ENCODE measurements around the gene ARL2BP. TPM values are rescaled to one million over a fixed set of nuclear protein-coding genes. Genes with fewer than 3 reads are reported as not detected.
"Not testable (repeated sequence)": the region's sequence is repeated elsewhere in the genome, so short reads cannot be mapped to it uniquely, and the experiment has no call there.

The ARL2BP gene
- 10 to 100 TPM; 14.7 to 20.7 TPM for total RNA-seq

GRCh38 chr16:57244767-57245471 lies at the start of gene ARL2BP:
Gene ARL2BP (plus strand): TSS chr16:57245259. CDS start chr16:57245368, 109 bp downstream.
- H3K27ac Mint-ChIP-seq: peak within 1 kb of the TSS; percentile 93 to 97
- peaks cover 0 to 14% of the 10 kb centered on the region in 2 donors for H3K36me3 Mint-ChIP-seq
- no peaks in the 10 kb centered on the region for H3K9me3 Mint-ChIP-seq
- peak; percentile 97 to 98 for ATAC-seq
- DNase-seq (ENCODE audit: low spot score in 2 of 2): peak; percentile 98

GRCh38 chr16:57196286-57196685 lies 48.8 kb upstream of the ARL2BP start:
- DNase-seq (ENCODE audit: low spot score in 2 of 2) (no peak), ATAC-seq (no peak)
- H3K36me3 Mint-ChIP-seq: no peaks in the 10 kb centered on the region
- peak overlapping the region in 1 of 2 donors; percentile 65 for H3K27ac Mint-ChIP-seq
- H3K9me3 Mint-ChIP-seq: no peaks in the 10 kb centered on the region

- no peaks in the 10 kb centered on the region for H3K36me3 Mint-ChIP-seq
- ATAC-seq: no peak
- H3K27ac Mint-ChIP-seq: no peak overlapping the region
- no peaks in the 10 kb centered on the region for H3K9me3 Mint-ChIP-seq
- DNase-seq (ENCODE audit: low spot score in 2 of 2): no peak
Observed at GRCh38 chr16:57196753-57197152, 48.3 kb upstream of the ARL2BP start.

- not testable (repeated sequence) for DNase-seq (ENCODE audit: low spot score in 2 of 2); H3K36me3 Mint-ChIP-seq; ATAC-seq; H3K27ac Mint-ChIP-seq; H3K9me3 Mint-ChIP-seq
Observed at GRCh38 chr16:57200321-57200720, 44.7 kb upstream of the ARL2BP start.

GRCh38 chr16:57200926-57201325 lies 44.1 kb upstream of the ARL2BP start:
- not testable (repeated sequence) for DNase-seq (ENCODE audit: low spot score in 2 of 2); H3K36me3 Mint-ChIP-seq; H3K9me3 Mint-ChIP-seq; H3K27ac Mint-ChIP-seq; ATAC-seq

GRCh38 chr16:57202095-57202886 lies 42.8 kb upstream of the ARL2BP start:
- DNase-seq (ENCODE audit: low spot score in 2 of 2): no peak
- ATAC-seq: no peak
- Mint-ChIP-seq H3K9me3 (no peaks in the 10 kb centered on the region), H3K27ac (peak overlapping the region in 1 of 2 donors; percentile 47), H3K36me3 (no peaks in the 10 kb centered on the region)

- no peak for ATAC-seq
- Mint-ChIP-seq H3K36me3 (no peaks in the 10 kb centered on the region), H3K9me3 (no peaks in the 10 kb centered on the region), H3K27ac (no peak overlapping the region)
- no peak for DNase-seq (ENCODE audit: low spot score in 2 of 2)
Observed at GRCh38 chr16:57203451-57203850, 41.6 kb upstream of the ARL2BP start.

GRCh38 chr16:57204675-57205074 lies 40.4 kb upstream of the ARL2BP start:
- DNase-seq (ENCODE audit: low spot score in 2 of 2) (no peak), ATAC-seq (no peak)
- no peaks in the 10 kb centered on the region for H3K9me3 Mint-ChIP-seq
- H3K36me3 Mint-ChIP-seq: peaks cover 0 to 3% of the 10 kb centered on the region in 2 donors
- H3K27ac Mint-ChIP-seq: no peak overlapping the region

- peaks cover 16 to 19% of the 10 kb centered on the region in 2 donors for H3K36me3 Mint-ChIP-seq
- no peak for DNase-seq (ENCODE audit: low spot score in 2 of 2)
- no peak for ATAC-seq
- H3K27ac Mint-ChIP-seq: no peak overlapping the region
- H3K9me3 Mint-ChIP-seq: no peaks in the 10 kb centered on the region
Observed at GRCh38 chr16:57208926-57209325, 36.1 kb upstream of the ARL2BP start.

- DNase-seq (ENCODE audit: low spot score in 2 of 2) (no peak), ATAC-seq (no peak)
- peaks cover 0 to under 1% of the 10 kb centered on the region in 2 donors for H3K9me3 Mint-ChIP-seq
- peaks cover 22 to 28% of the 10 kb centered on the region in 2 donors for H3K36me3 Mint-ChIP-seq
- H3K27ac Mint-ChIP-seq: no peak overlapping the region
Observed at GRCh38 chr16:57209780-57210179, 35.3 kb upstream of the ARL2BP start.

GRCh38 chr16:57213462-57213861 lies 31.6 kb upstream of the ARL2BP start:
- Mint-ChIP-seq H3K9me3 (peaks cover 17 to 20% of the 10 kb centered on the region in 2 donors), H3K36me3 (peaks cover 52 to 64% of the 10 kb centered on the region in 2 donors), H3K27ac (peak overlapping the region in 1 of 2 donors; percentile 62)
- ATAC-seq (no peak), DNase-seq (ENCODE audit: low spot score in 2 of 2) (no peak)

- peaks cover 18 to 20% of the 10 kb centered on the region in 2 donors for H3K9me3 Mint-ChIP-seq
- DNase-seq (ENCODE audit: low spot score in 2 of 2) (no peak), ATAC-seq (no peak)
- no peak overlapping the region for H3K27ac Mint-ChIP-seq
- peaks cover 65 to 84% of the 10 kb centered on the region in 2 donors for H3K36me3 Mint-ChIP-seq
Observed at GRCh38 chr16:57216968-57217367, 28.1 kb upstream of the ARL2BP start.

- ATAC-seq: no peak
- DNase-seq (ENCODE audit: low spot score in 2 of 2): no peak
- H3K27ac Mint-ChIP-seq: no peak overlapping the region
- H3K9me3 Mint-ChIP-seq: peaks cover 0 to 4% of the 10 kb centered on the region in 2 donors
- peaks cover 21 to 32% of the 10 kb centered on the region in 2 donors for H3K36me3 Mint-ChIP-seq
Observed at GRCh38 chr16:57223057-57223456, 22.0 kb upstream of the ARL2BP start.

- Mint-ChIP-seq H3K27ac (no peak overlapping the region), H3K36me3 (peaks cover 7 to 15% of the 10 kb centered on the region in 2 donors), H3K9me3 (no peaks in the 10 kb centered on the region)
- DNase-seq (ENCODE audit: low spot score in 2 of 2): no peak
- ATAC-seq: no peak
Observed at GRCh38 chr16:57224651-57225335, 20.3 kb upstream of the ARL2BP start.

GRCh38 chr16:57225978-57226377 lies 19.1 kb upstream of the ARL2BP start:
- Mint-ChIP-seq H3K9me3 (no peaks in the 10 kb centered on the region), H3K36me3 (peaks cover 0 to 11% of the 10 kb centered on the region in 2 donors), H3K27ac (no peak overlapping the region)
- ATAC-seq: no peak
- no peak for DNase-seq (ENCODE audit: low spot score in 2 of 2)

GRCh38 chr16:57226701-57227621 lies 18.1 kb upstream of the ARL2BP start:
- no peak for DNase-seq (ENCODE audit: low spot score in 2 of 2)
- ATAC-seq: no peak

More at GRCh38 chr16:57226701-57227621, 18.1 kb upstream of the ARL2BP start:
- Mint-ChIP-seq H3K27ac (no peak overlapping the region), H3K36me3 (peaks cover 0 to 8% of the 10 kb centered on the region in 2 donors), H3K9me3 (no peaks in the 10 kb centered on the region)
